ENCODE measurements around the gene ACOX1.

Gene ACOX1

DNA sequence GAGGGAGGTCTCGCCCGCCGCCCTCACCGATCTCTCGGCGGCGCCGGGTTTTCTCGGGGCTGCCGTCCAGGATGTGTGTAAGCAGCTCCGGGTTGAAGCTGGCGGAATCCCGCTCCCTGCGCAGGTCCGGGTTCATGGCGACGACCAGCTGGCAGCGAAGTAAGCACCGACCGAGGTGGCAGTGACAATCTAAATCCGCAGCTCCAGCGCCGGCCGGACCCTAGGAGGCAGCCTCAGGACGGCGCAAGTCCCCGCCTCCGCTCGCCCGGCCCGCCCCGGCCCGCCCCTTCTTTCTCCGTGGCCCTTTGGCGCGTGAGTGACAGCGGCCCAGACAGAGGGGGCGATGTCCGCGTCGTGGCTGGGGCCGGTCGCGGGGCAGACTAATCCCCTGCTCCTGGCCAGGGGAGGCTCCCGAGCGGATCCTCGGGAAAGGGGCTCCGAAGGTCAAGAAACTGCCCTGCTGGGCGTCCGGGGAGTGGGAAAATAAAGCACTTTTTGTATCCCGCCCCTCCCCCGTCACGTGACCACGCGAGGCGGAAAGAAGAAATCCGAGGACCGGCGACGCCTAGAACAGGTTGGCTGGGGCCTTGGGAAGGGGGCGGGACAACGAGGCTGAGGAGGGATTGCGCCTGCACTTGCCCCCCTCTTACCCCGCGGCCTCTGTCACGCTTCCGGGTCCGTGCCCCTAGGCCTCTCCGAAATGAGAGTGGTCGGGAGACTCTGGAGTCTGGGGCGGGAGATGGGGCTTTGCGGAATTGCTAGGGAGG, at the start of gene ACOX1, which contains the start of gene TEN1:
Gene ACOX1, minus strand, starts transcription at position 229 of the 767 bp plus-strand sequence. Its CDS starts 93 bp downstream, at position 136.
Gene TEN1, plus strand, starts transcription at position 303 of the 767 bp plus-strand sequence. CDS start 6,953 bp downstream, outside the sequence.
- peaks cover 9% of the 10 kb centered on the region for H3K4me1 ChIP-seq (ENCODE audit: control insufficient read depth, insufficient read depth, low read length)
- no peaks in the 10 kb centered on the region for H3K27me3 ChIP-seq (ENCODE audit: control insufficient read depth, insufficient read depth, low read length)
- peak within 1 kb of the TSS; percentile 91 for H3K4me3 ChIP-seq (ENCODE audit: low read depth, low read length)
- peaks cover 5% of the 10 kb centered on the region for H3K36me3 ChIP-seq (ENCODE audit: control insufficient read depth, insufficient read depth, low read length)
- H3K9ac ChIP-seq (ENCODE audit: low read depth, low read length), result peak within 1 kb of the TSS; percentile 92
- H3K9me3 ChIP-seq (ENCODE audit: control insufficient read depth, insufficient read depth, low read length), result no peaks in the 10 kb centered on the region

DNA sequence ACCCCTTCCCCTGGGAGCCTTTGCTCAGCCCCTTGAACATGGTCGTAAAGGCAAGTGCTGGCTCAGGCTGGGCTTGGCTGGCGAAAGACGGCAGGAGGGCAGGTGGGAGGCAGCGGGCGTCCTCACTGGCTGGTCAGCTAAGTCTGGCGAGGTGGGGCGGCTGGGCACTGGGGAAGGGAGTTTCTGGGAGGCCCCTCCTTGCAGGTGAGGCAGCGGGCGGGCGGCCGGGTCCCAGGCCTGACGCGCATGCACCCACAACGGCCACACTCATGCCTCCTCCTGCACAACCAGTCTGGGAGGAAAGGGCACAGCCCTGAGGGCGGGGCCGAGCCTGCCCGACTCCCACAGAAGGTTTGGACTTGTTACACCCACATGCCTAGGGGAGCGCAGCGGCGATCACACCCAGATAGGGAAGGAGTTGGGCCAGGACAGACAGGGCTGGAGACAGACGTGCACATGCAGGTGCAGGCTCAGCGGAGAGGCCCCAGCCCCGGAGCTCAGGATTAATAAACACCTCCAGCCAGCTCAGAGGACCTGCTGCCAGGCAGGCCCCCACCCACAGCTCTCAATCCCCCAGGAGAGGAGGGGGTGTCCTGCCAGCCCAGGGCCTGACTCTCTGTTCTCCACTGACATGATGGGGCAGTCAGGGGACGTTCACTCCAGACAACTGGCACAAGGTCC, 48.3 kb upstream of the ACOX1 start, which contains the start of gene EVPL:
Gene EVPL, minus strand, starts transcription at position 148 of the 681 bp plus-strand sequence. Its CDS starts 108 bp downstream, at position 40.
- no peaks in the 10 kb centered on the region for H3K36me3 ChIP-seq (ENCODE audit: control insufficient read depth, insufficient read depth, low read length)
- H3K4me1 ChIP-seq (ENCODE audit: control insufficient read depth, insufficient read depth, low read length), result peaks cover 4% of the 10 kb centered on the region
- no peaks in the 10 kb centered on the region for H3K27me3 ChIP-seq (ENCODE audit: control insufficient read depth, insufficient read depth, low read length)
- no peak within 1 kb of the TSS for H3K4me3 ChIP-seq (ENCODE audit: low read depth, low read length)
- no peak within 1 kb of the TSS for H3K9ac ChIP-seq (ENCODE audit: low read depth, low read length)
- H3K9me3 ChIP-seq (ENCODE audit: control insufficient read depth, insufficient read depth, low read length), result no peaks in the 10 kb centered on the region

DNA sequence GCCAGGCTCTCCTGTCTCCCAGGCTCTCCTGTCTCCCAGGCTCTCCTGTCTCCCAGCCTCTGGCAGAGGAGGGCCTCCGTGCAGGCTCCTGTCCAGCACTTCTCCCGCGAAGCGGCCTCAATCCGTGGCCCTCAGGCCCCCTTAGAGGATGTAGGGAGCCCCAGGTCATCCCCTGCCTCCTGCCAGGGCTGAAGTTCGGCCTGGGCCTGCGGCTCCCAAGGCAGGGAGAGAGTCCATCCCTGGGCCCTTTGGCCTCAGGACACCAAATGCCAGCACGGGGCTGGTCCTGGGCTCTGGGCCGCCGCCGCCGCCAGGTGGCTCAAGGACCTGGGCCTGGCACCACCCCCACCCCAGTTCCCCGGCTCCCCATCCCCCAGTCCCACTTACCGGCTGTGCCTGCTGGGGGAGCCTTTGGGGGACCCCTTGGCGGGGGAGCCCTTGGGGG, 47.8 kb upstream of the ACOX1 start:
- Histone ChIP-seq H3K9me3 (ENCODE audit: control insufficient read depth, insufficient read depth, low read length) (no peaks in the 10 kb centered on the region), H3K4me3 (ENCODE audit: low read depth, low read length) (no peak overlapping the region), H3K4me1 (ENCODE audit: control insufficient read depth, insufficient read depth, low read length) (peaks cover 4% of the 10 kb centered on the region), H3K9ac (ENCODE audit: low read depth, low read length) (no peak overlapping the region), H3K27me3 (ENCODE audit: control insufficient read depth, insufficient read depth, low read length) (no peaks in the 10 kb centered on the region), H3K36me3 (ENCODE audit: control insufficient read depth, insufficient read depth, low read length) (no peaks in the 10 kb centered on the region)

DNA sequence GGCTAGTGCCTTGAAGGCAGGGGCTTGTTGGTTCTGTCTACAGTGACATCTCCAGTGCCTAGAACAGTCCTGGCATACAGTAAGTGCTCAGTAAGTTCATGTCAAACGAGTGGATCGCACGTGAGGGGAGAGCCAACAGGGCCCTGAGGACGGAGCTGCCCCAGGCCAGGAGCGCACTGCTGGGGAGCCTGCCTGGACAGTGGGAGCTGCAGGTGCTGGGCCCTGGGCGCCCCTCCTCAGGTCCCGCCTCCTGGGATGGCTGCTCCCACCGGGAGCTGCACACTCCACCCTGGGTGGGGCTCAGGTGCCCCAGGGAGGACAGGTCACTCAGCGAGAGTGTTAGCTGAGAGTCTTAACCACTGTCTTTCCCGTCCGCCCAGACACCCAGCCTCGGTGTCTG, 46.3 kb upstream of the ACOX1 start:
- H3K4me1 ChIP-seq (ENCODE audit: control insufficient read depth, insufficient read depth, low read length), result peaks cover 4% of the 10 kb centered on the region

DNA sequence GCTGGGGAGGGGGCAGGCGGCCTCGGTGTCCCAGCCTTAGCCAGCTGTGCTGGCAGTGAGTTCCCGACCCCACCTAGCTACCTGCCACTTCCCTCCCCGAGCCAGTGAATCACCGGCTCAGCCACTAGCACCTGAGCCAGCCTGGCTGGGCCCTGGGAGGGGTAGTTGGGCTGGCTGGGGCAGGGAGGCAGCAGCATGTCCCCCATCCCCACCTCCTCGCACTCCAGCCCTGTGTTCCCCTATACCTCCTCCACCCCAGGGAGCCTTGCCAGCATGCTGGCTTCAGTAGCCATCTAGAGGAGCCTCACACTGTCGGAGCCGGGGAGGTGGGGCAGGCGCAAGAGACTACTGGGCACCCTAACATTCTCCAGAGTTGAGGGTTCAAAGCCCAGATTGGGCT, 45.4 kb upstream of the ACOX1 start:
- Histone ChIP-seq H3K27me3 (ENCODE audit: control insufficient read depth, insufficient read depth, low read length) (no peaks in the 10 kb centered on the region), H3K4me1 (ENCODE audit: control insufficient read depth, insufficient read depth, low read length) (no peaks in the 10 kb centered on the region), H3K36me3 (ENCODE audit: control insufficient read depth, insufficient read depth, low read length) (no peaks in the 10 kb centered on the region), H3K9ac (ENCODE audit: low read depth, low read length) (no peak overlapping the region), H3K4me3 (ENCODE audit: low read depth, low read length) (no peak overlapping the region), H3K9me3 (ENCODE audit: control insufficient read depth, insufficient read depth, low read length) (no peaks in the 10 kb centered on the region)

More for the DNA sequence above, 46.3 kb upstream of the ACOX1 start:
- H3K36me3 ChIP-seq (ENCODE audit: control insufficient read depth, insufficient read depth, low read length), result no peaks in the 10 kb centered on the region
- no peaks in the 10 kb centered on the region for H3K27me3 ChIP-seq (ENCODE audit: control insufficient read depth, insufficient read depth, low read length)
- no peaks in the 10 kb centered on the region for H3K9me3 ChIP-seq (ENCODE audit: control insufficient read depth, insufficient read depth, low read length)
- no peak overlapping the region for H3K4me3 ChIP-seq (ENCODE audit: low read depth, low read length)
- H3K9ac ChIP-seq (ENCODE audit: low read depth, low read length), result no peak overlapping the region

DNA sequence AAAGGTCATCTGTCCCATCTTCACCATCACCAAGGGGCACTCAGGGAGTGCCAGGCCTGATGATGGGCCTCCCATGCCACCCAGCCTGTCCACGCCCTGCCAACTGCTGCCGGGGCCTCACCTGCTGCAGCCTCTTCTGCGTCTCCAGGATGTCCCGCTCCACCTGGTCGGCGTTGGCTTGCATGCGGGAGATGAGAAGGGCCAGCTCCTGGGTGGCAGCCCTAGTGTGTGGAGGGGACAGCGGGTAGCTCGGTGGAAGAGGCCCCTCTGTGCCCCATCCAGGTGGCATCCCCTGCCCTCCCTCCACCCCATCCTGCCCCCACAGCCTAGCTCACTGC, 44.9 kb upstream of the ACOX1 start:
- Histone ChIP-seq H3K4me1 (ENCODE audit: control insufficient read depth, insufficient read depth, low read length) (no peaks in the 10 kb centered on the region), H3K9me3 (ENCODE audit: control insufficient read depth, insufficient read depth, low read length) (no peaks in the 10 kb centered on the region), H3K4me3 (ENCODE audit: low read depth, low read length) (no peak overlapping the region), H3K9ac (ENCODE audit: low read depth, low read length) (no peak overlapping the region), H3K27me3 (ENCODE audit: control insufficient read depth, insufficient read depth, low read length) (no peaks in the 10 kb centered on the region), H3K36me3 (ENCODE audit: control insufficient read depth, insufficient read depth, low read length) (no peaks in the 10 kb centered on the region)

DNA sequence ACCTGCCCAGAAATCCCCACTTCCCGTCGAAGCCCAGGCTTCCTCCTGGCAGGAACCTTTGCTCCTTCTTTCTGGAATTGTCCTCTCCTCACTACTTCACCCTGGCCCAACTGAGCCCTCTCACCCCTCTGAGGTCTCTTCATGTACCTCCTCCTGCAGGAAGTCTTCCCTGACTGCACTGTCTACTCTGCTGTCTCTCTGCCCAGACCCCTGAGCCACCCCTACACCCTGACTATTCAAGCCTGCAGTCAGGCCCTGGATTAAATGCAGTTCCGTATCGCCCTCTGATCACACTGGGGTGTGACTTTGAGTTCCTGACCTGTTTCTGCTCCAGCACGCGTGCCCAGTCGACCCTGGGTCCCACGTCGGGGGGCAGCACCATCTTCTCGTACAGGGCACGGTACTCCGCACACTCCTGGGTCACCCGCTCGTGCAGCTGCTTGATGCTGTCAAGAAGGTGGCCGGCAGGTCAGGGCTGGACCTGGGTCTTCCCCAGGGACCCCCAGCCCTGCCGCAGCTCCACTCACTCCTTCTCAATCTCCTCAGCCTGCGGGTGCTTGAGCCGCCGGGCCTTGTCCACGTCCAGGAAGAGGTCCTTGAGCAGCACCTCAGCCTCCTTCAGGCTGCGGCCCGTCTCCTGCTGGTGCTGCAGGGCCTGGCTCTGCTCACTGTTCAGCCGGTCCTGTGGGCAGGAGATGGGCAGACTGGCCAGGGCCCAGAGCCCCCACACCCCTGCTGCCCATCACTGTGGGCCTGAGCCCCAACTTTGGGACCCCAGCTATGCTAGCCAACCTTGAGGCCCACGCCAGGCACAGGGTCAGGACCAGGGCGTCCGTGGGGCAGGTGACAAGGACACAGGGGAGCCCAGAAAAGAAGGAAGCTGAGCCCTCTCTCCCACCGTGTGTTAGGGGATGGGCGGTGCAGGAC, 44.3 kb upstream of the ACOX1 start:
- Histone ChIP-seq H3K36me3 (ENCODE audit: control insufficient read depth, insufficient read depth, low read length) (no peaks in the 10 kb centered on the region), H3K9me3 (ENCODE audit: control insufficient read depth, insufficient read depth, low read length) (no peaks in the 10 kb centered on the region), H3K9ac (ENCODE audit: low read depth, low read length) (no peak overlapping the region), H3K4me1 (ENCODE audit: control insufficient read depth, insufficient read depth, low read length) (no peaks in the 10 kb centered on the region), H3K4me3 (ENCODE audit: low read depth, low read length) (no peak overlapping the region), H3K27me3 (ENCODE audit: control insufficient read depth, insufficient read depth, low read length) (no peaks in the 10 kb centered on the region)

DNA sequence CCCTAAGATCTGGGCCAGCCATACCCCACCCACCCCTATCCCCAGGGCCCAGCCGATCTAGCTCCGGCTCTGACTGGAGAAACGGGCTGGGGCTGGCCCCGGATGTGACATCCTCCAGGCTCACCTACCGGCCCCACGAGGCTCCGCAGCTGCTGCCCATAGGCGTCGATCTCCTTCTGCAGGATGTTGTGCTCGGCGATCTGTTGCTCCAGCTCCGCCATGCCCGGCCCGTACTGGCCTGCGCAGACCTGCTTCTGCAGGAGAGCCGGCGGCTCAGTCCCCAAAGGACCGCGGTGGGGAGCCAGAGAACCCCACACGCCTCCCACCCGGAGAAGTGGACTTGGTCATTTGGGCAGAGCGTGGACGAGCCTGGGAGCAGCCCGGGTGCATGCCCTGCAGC, 43.3 kb upstream of the ACOX1 start:
- no peaks in the 10 kb centered on the region for H3K4me1 ChIP-seq (ENCODE audit: control insufficient read depth, insufficient read depth, low read length)
- H3K9me3 ChIP-seq (ENCODE audit: control insufficient read depth, insufficient read depth, low read length), result no peaks in the 10 kb centered on the region
- no peak overlapping the region for H3K4me3 ChIP-seq (ENCODE audit: low read depth, low read length)
- no peaks in the 10 kb centered on the region for H3K27me3 ChIP-seq (ENCODE audit: control insufficient read depth, insufficient read depth, low read length)
- no peak overlapping the region for H3K9ac ChIP-seq (ENCODE audit: low read depth, low read length)
- no peaks in the 10 kb centered on the region for H3K36me3 ChIP-seq (ENCODE audit: control insufficient read depth, insufficient read depth, low read length)

DNA sequence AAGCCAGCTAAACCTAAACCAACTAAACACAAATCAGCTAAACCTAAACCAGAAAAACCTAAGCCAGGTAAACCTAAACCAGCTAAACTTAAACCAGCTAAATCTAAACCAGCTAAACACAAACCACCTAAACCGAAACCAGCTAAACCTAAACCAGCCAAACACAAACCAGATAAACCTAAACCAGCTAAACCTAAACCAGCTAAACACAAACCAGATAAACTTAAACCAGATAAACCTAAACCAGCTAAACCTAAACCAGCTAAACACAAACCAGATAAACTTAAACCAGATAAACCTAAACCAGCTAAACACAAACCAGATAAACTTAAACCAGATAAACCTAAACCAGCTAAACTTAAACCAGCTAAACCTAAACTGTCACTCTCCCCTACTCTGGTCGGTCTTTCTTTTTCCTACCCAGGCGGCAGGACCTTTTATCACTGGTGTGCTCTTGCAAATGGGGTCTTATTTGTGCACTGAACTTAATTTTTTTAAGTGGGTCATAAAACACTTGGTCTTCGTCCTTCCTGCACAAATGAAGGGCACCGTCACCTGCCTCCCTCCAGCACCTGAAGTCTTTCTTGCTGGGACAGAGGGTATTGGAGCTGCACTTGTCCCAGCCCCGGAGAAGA, 41.0 kb upstream of the ACOX1 start:
- Histone ChIP-seq H3K4me1 (ENCODE audit: control insufficient read depth, insufficient read depth, low read length) (no peaks in the 10 kb centered on the region), H3K36me3 (ENCODE audit: control insufficient read depth, insufficient read depth, low read length) (no peaks in the 10 kb centered on the region), H3K27me3 (ENCODE audit: control insufficient read depth, insufficient read depth, low read length) (no peaks in the 10 kb centered on the region), H3K4me3 (ENCODE audit: low read depth, low read length) (no peak overlapping the region), H3K9me3 (ENCODE audit: control insufficient read depth, insufficient read depth, low read length) (no peaks in the 10 kb centered on the region), H3K9ac (ENCODE audit: low read depth, low read length) (no peak overlapping the region)

DNA sequence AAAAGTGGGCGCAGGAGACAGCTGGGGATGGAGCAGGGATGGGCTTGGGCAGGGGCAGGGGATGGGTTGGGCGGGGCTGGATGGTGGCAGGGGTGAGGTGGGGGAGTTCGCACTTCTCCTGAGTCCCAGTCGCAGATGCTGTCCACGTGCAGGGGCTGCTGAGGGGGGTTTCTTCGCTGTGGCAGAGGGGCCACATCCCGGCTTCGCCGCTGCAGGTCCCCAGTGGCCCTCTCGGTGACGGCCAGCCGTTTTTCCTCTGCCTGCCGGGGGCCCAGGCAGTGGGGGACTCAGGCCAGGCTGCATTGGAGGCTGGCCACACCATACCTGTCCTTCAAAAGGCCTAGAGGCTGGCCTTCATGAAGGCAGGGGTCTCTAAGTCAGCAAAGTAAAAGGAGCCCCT, 39.8 kb upstream of the ACOX1 start:
- Histone ChIP-seq H3K4me1 (ENCODE audit: control insufficient read depth, insufficient read depth, low read length) (no peaks in the 10 kb centered on the region), H3K9ac (ENCODE audit: low read depth, low read length) (no peak overlapping the region)

DNA sequence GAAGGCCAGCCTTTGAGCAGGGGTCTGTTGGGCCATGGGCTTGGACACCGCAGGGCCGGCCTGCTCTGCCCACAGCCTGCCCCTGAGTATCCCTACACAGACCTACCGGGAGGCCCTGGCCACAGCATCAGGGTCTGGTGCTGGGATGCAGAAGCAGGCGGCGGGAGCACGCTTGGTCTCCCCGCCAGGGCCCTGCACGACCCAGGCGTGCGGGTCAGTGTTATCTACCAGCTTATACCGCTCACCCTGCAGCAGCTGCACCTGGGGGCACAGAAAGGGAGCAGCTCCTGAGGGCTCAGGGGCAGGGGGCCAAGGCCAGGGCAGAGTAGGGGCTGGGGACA, 39.3 kb upstream of the ACOX1 start:
- H3K27me3 ChIP-seq (ENCODE audit: control insufficient read depth, insufficient read depth, low read length), result no peaks in the 10 kb centered on the region
- H3K9me3 ChIP-seq (ENCODE audit: control insufficient read depth, insufficient read depth, low read length), result no peaks in the 10 kb centered on the region
- no peak overlapping the region for H3K9ac ChIP-seq (ENCODE audit: low read depth, low read length)
- no peaks in the 10 kb centered on the region for H3K4me1 ChIP-seq (ENCODE audit: control insufficient read depth, insufficient read depth, low read length)
- no peak overlapping the region for H3K4me3 ChIP-seq (ENCODE audit: low read depth, low read length)
- no peaks in the 10 kb centered on the region for H3K36me3 ChIP-seq (ENCODE audit: control insufficient read depth, insufficient read depth, low read length)

More for the DNA sequence above, 39.8 kb upstream of the ACOX1 start:
- Histone ChIP-seq H3K36me3 (ENCODE audit: control insufficient read depth, insufficient read depth, low read length) (no peaks in the 10 kb centered on the region), H3K9me3 (ENCODE audit: control insufficient read depth, insufficient read depth, low read length) (no peaks in the 10 kb centered on the region), H3K4me3 (ENCODE audit: low read depth, low read length) (no peak overlapping the region), H3K27me3 (ENCODE audit: control insufficient read depth, insufficient read depth, low read length) (no peaks in the 10 kb centered on the region)

Data from iPS-15b (cell line).